Gastrocnemius medialis (tissue), 4 donors: ENCODE measurements around the gene ZNF837. TPM values are rescaled to one million over a fixed set of nuclear protein-coding genes. Genes with fewer than 3 reads are reported as not detected.

Experiments
- ATAC-seq, 2 donors: fragments of 150-250 bp; one replicate each; pipeline ENCODE4 v1.9.1; 2016
- DNase-seq, 2 donors: peaks; one replicate each; pipeline ENCODE4 v3.0.0-alpha.2; 2019
- H3K27ac ChIP-seq, 4 donors: fragments of 200-600 bp; sonication (generic); 1 replicate in 1 of 4; 2 replicates in 3 of 4; pipeline ENCODE4 v1.5.1; 2016 to 2018; ENCODE audit warnings: mild to moderate bottlenecking in 2 of 4, moderate library complexity in 1 of 4
- H3K27me3 ChIP-seq, 3 donors: fragments of 200-600 bp; sonication (generic) in 2 of 3; 1 replicate in 1 of 3; 2 replicates in 2 of 3; pipeline versions ENCODE4 v1.5.1 to v1.6.0; 2016 to 2019; ENCODE audit warnings: mild to moderate bottlenecking in 1 of 3, moderate library complexity in 1 of 3
- H3K36me3 ChIP-seq, 2 donors: fragments of 200-600 bp; sonication (generic) in 1 of 2; one replicate each; pipeline ENCODE4 v1.5.1; 2017 to 2018
- H3K4me1 ChIP-seq, 2 donors: fragments of 200-600 bp; sonication (generic) in 1 of 2; one replicate each; pipeline ENCODE4 v1.5.1; 2016 to 2017; ENCODE audit warnings: mild to moderate bottlenecking in 2 of 2
- H3K4me3 ChIP-seq, 4 donors: fragments of 200-600 bp; sonication (generic) in 3 of 4; 1 replicate in 1 of 4; 2 replicates in 3 of 4; pipeline ENCODE4 v1.5.1; 2016 to 2019; ENCODE audit warnings: mild to moderate bottlenecking in 2 of 4
- H3K9me3 ChIP-seq, 3 donors: fragments of 200-600 bp; sonication (generic) in 2 of 3; 1 replicate in 1 of 3; 2 replicates in 2 of 3; pipeline ENCODE4 v1.5.1; 2016 to 2019
- CTCF ChIP-seq, 5 experiments: fragments of 450-650 bp in 3 of 5; fragments of 200-600 bp in 2 of 5; sonication (generic) in 2 of 5; IDR thresholded peaks in 4 of 5; conservative IDR thresholded peaks in 1 of 5; 1 replicate in 4 of 5; 2 replicates in 1 of 5; pipeline ENCODE4 v1.5.1; 2016 to 2019; ENCODE audit warnings: antibody characterized with exemption in 5 of 5, mild to moderate bottlenecking in 3 of 5, moderate library complexity in 3 of 5
- POLR2A ChIP-seq, 2 donors: fragments of 450-650 bp; IDR thresholded peaks; one replicate each; pipeline ENCODE4 v1.6.1; 2017; ENCODE audit warnings: antibody characterized with exemption in 2 of 2, mild to moderate bottlenecking in 2 of 2, moderate library complexity in 2 of 2
- in situ Hi-C, 4 donors: fragments of 200-750 bp; cut with MboI; loops; one replicate each; pipeline versions ENCODE4 v1.15.0 to v1.8.0; 2017; ENCODE audit warnings: low sequenced_read_pairs in 4 of 4
- intact Hi-C: fragments of 100-400 bp; cut with DNase I; formaldehyde crosslinking; loops from one replicate; pipeline ENCODE4 v1.15.1; 2023; ENCODE audit warnings: low total_unique reads
- total RNA-seq, 4 donors: library from RNA; depleted of rRNA; stranded (reverse); fragments of >200 nt; gene quantifications; one replicate each; pipeline versions ENCODE4 v1.1.0 to v1.2.3, GENCODE V29; 2016

ZNF837 gene
- total RNA-seq, 4 donors from 2014 or later: 0.11 to 0.36 TPM; not detected in 2

- DNase-seq (no peak), ATAC-seq (no peak)
- TF ChIP-seq CTCF (IDR thresholded peaks at IDR 0.05 in 4 of 5, conservative IDR thresholded peaks at IDR 0.05 in 1 of 5): no peak
- TF ChIP-seq POLR2A (IDR thresholded peaks at IDR 0.05): no peak
- no peaks in the 10 kb centered on the region for H3K9me3 ChIP-seq
- no peaks in the 10 kb centered on the region for H3K27me3 ChIP-seq
- intact Hi-C loops (no loop called here), in situ Hi-C loops (no loop called here)
- peaks cover 0 to 28% of the 10 kb centered on the region in 2 donors for H3K36me3 ChIP-seq
- H3K4me1 ChIP-seq: peaks cover 12 to 13% of the 10 kb centered on the region in 2 donors
- no peak overlapping the region for H3K27ac ChIP-seq
- no peak overlapping the region for H3K4me3 ChIP-seq
These were observed 48.1 kb downstream of the ZNF837 start for GRCh38 chr19:58332697-58333096.

GRCh38 chr19:58330458-58330857 is 50.4 kb downstream of the ZNF837 start:
- H3K27me3 ChIP-seq: no peaks in the 10 kb centered on the region
- H3K9me3 ChIP-seq: no peaks in the 10 kb centered on the region
- no peak overlapping the region for H3K4me3 ChIP-seq
- DNase-seq (no peak), ATAC-seq (no peak)
- intact Hi-C loops (no loop called here), in situ Hi-C loops (no loop called here)
- H3K4me1 ChIP-seq: peaks cover 24 to 27% of the 10 kb centered on the region in 2 donors
- no peak for TF ChIP-seq CTCF (IDR thresholded peaks at IDR 0.05 in 4 of 5, conservative IDR thresholded peaks at IDR 0.05 in 1 of 5)
- TF ChIP-seq POLR2A (IDR thresholded peaks at IDR 0.05): no peak
- H3K36me3 ChIP-seq: peaks cover 0 to 10% of the 10 kb centered on the region in 2 donors
- no peak overlapping the region for H3K27ac ChIP-seq

GRCh38 chr19:58328999-58329398 is 51.8 kb downstream of the ZNF837 start:
- TF ChIP-seq CTCF (IDR thresholded peaks at IDR 0.05 in 4 of 5, conservative IDR thresholded peaks at IDR 0.05 in 1 of 5) (no peak), POLR2A (IDR thresholded peaks at IDR 0.05) (no peak)
- Histone ChIP-seq H3K27ac (no peak overlapping the region), H3K36me3 (no peaks in the 10 kb centered on the region), H3K4me3 (no peak overlapping the region), H3K27me3 (no peaks in the 10 kb centered on the region), H3K9me3 (no peaks in the 10 kb centered on the region), H3K4me1 (peaks cover 24 to 29% of the 10 kb centered on the region in 2 donors)
- no peak for DNase-seq
- intact Hi-C loops: loop anchor here (5.0 to 10.0 kb wide), 2 partner anchors 324 to 802 kb away; partner anchors contain the start of genes ZNF549 and ZNF606
- ATAC-seq: no peak
- in situ Hi-C loops: no loop called here

- Histone ChIP-seq H3K27me3 (no peaks in the 10 kb centered on the region), H3K36me3 (no peaks in the 10 kb centered on the region), H3K4me1 (peaks cover 24 to 29% of the 10 kb centered on the region in 2 donors), H3K9me3 (no peaks in the 10 kb centered on the region), H3K4me3 (peak within 1 kb of the TSS; percentile 91 to 96 (median 94)), H3K27ac (peak within 1 kb of the TSS; percentile 94 to 99 (median 98))
- ATAC-seq: peak; percentile 98
- intact Hi-C loops (loop anchor here (1.0 to 10.0 kb wide), 7 partner anchors 22 to 800 kb away; partner anchors contain the start of genes ERVK3-1, ZNF132, ZNF324B and ZNF497), in situ Hi-C loops (no loop called here)
- TF ChIP-seq POLR2A (IDR thresholded peaks at IDR 0.05): peak; percentile 79 to 81
- no peak for TF ChIP-seq CTCF (IDR thresholded peaks at IDR 0.05 in 4 of 5, conservative IDR thresholded peaks at IDR 0.05 in 1 of 5)
- DNase-seq: peak; percentile 95 to 96
These were observed 53.7 kb downstream of the ZNF837 start, which contains the start of gene ZSCAN22 for GRCh38 chr19:58326914-58327726. Gene ZSCAN22 (plus strand): TSS chr19:58326994. CDS start chr19:58334803, 7,809 bp downstream.
